IMR-90 (cell line): Measurements from ENCODE around the gene KCNN4. TPM values are rescaled to one million over a fixed set of nuclear protein-coding genes. Genes with fewer than 3 reads are reported as not detected.

ENCODE experiments used
- ATAC-seq: fragments of 200-7000 bp; cut with Tn5 transposase; 2 replicates; pipeline ENCODE4 v1.9.1; 2020; ENCODE audit warnings: low read depth, mild to moderate bottlenecking, moderate library complexity
- BruUV-seq: library from RNA; stranded (reverse); fragments of 400-500 nt; replicated peaks from 2 replicates; lab custom pipeline; 2021; lab: Mats Ljungman, UMichigan
- CTCF ChIA-PET: fragments of 300-600 bp; formaldehyde crosslinking; extraction: SDS; loops from one replicate; lab custom pipeline; 2021; ENCODE audit warnings: antibody characterized with exemption; lab: Yijun Ruan, JAX
- POLR2A ChIA-PET: fragments of 300-600 bp; sonication (Branson Sonifier 250); formaldehyde crosslinking; loops from one replicate; lab custom pipeline; 2022; ENCODE audit warnings: antibody characterized with exemption; ENCODE audit not compliant: unreplicated experiment; lab: Charles Lee
- DNase-seq: peaks from one replicate; pipeline ENCODE4 v3.0.0; 2013
- H2AFZ ChIP-seq: replicated peaks from 2 replicates; pipeline ENCODE3; 2013; ENCODE audit warnings: low read length, mild to moderate bottlenecking; ENCODE audit not compliant: poor library complexity
- H2AK5ac ChIP-seq: 2 replicates; pipeline ENCODE4 v1.6.1; 2013; ENCODE audit warnings: low read depth, low read length, inconsistent platforms
- H2AK9ac ChIP-seq: replicated peaks from 2 replicates; pipeline ENCODE3; 2013; ENCODE audit warnings: mild to moderate bottlenecking, low read depth, low read length, moderate library complexity; ENCODE audit not compliant: poor library complexity
- H2BK120ac ChIP-seq: 2 replicates; pipeline ENCODE4 v1.6.1; 2013; ENCODE audit warnings: low read depth, low read length, inconsistent platforms
- H2BK15ac ChIP-seq: 3 replicates; pipeline ENCODE4 v1.6.1; 2013; ENCODE audit warnings: low read depth, low read length, inconsistent platforms
- H2BK20ac ChIP-seq: 2 replicates; pipeline ENCODE4 v1.6.1; 2013; ENCODE audit warnings: low read depth, mild to moderate bottlenecking, inconsistent platforms, low read length, moderate library complexity
- H2BK5ac ChIP-seq: 2 replicates; pipeline ENCODE4 v1.6.1; 2013; ENCODE audit warnings: mild to moderate bottlenecking, low read depth, low read length, inconsistent platforms; ENCODE audit not compliant: poor library complexity, severe bottlenecking
- H3K14ac ChIP-seq: replicated peaks from 2 replicates; pipeline ENCODE4 v1.6.1; 2013; ENCODE audit warnings: low read depth, low read length, inconsistent platforms
- H3K18ac ChIP-seq: 2 replicates; pipeline ENCODE4 v1.6.1; 2013; ENCODE audit warnings: low read depth, low read length, control low read depth
- H3K23ac ChIP-seq: 2 replicates; pipeline ENCODE4 v1.6.1; 2013; ENCODE audit warnings: low read depth, low read length, inconsistent platforms
- H3K27ac ChIP-seq: 2 replicates; pipeline ENCODE4 v1.5.1; 2013; ENCODE audit warnings: mild to moderate bottlenecking, control low read depth, low read length; ENCODE audit not compliant: insufficient read depth
- H3K27me3 ChIP-seq: 2 replicates; pipeline ENCODE4 v1.6.1; 2013; ENCODE audit warnings: low read length; ENCODE audit not compliant: control insufficient read depth, insufficient read depth
- H3K36me3 ChIP-seq: 2 replicates; pipeline ENCODE4 v1.6.1; 2013; ENCODE audit warnings: low read length, mixed read lengths; ENCODE audit not compliant: control insufficient read depth, insufficient read depth
- H3K4ac ChIP-seq: 2 replicates; pipeline ENCODE4 v1.6.1; 2013; ENCODE audit warnings: low read depth, low read length, inconsistent platforms
- H3K4me1 ChIP-seq: 2 replicates; pipeline ENCODE4 v1.6.1; 2013; ENCODE audit warnings: low read length, mixed read lengths; ENCODE audit not compliant: control insufficient read depth, insufficient read depth
- H3K4me2 ChIP-seq: 2 replicates; pipeline ENCODE4 v1.6.1; 2013; ENCODE audit warnings: low read depth, mild to moderate bottlenecking, control low read depth, low read length, moderate library complexity
- H3K4me3 ChIP-seq: 2 replicates; pipeline ENCODE4 v1.5.1; 2013; ENCODE audit warnings: low read depth, mild to moderate bottlenecking, control low read depth, low read length, moderate library complexity; ENCODE audit not compliant: insufficient read depth
- H3K56ac ChIP-seq: 2 replicates; pipeline ENCODE4 v1.6.1; 2013; ENCODE audit warnings: low read length, inconsistent platforms; ENCODE audit not compliant: insufficient read depth; ENCODE audit errors: extremely low read depth
- H3K79me1 ChIP-seq, 2 experiments: 2 replicates each; pipeline ENCODE4 v1.6.1; 2013; ENCODE audit warnings: low read length in 2 of 2, inconsistent platforms in 1 of 2, low read depth in 1 of 2
- H3K9ac ChIP-seq: 2 replicates; pipeline ENCODE4 v1.6.1; 2013; ENCODE audit warnings: low read depth, low read length, control low read depth
- H3K9me1 ChIP-seq: 2 replicates; pipeline ENCODE4 v1.6.1; 2013; ENCODE audit warnings: low read length, inconsistent platforms; ENCODE audit not compliant: insufficient read depth
- H3K9me3 ChIP-seq: 2 replicates; pipeline ENCODE4 v1.6.1; 2013; ENCODE audit warnings: low read length; ENCODE audit not compliant: control insufficient read depth, insufficient read depth
- H4K20me1 ChIP-seq: 2 replicates; pipeline ENCODE4 v1.6.1; 2013; ENCODE audit warnings: low read length, inconsistent platforms; ENCODE audit not compliant: insufficient read depth
- H4K5ac ChIP-seq: 2 replicates; pipeline ENCODE4 v1.6.1; 2013; ENCODE audit warnings: mild to moderate bottlenecking, low read depth, low read length, control low read depth
- H4K8ac ChIP-seq, 2 experiments: 2 replicates each; pipeline ENCODE4 v1.6.1; 2013; ENCODE audit warnings: low read depth in 2 of 2, low read length in 2 of 2, control low read depth in 1 of 2, inconsistent platforms in 1 of 2
- H4K91ac ChIP-seq: 2 replicates; pipeline ENCODE4 v1.6.1; 2013; ENCODE audit warnings: low read depth, low read length, inconsistent platforms; ENCODE audit not compliant: insufficient read depth
- CEBPB ChIP-seq: IDR thresholded peaks from 2 replicates; pipeline ENCODE4 v1.6.1; 2012; ENCODE audit warnings: low read depth, low read length, improper control_type of control experiment
- CHD1 ChIP-seq: IDR thresholded peaks from 2 replicates; pipeline ENCODE4 v1.6.1; 2012; ENCODE audit warnings: low read depth, low read length, improper control_type of control experiment
- ELK1 ChIP-seq: fragments of 150-350 bp; IDR thresholded peaks from 2 replicates; pipeline ENCODE4 v1.6.1; 2016; ENCODE audit warnings: low read depth, mild to moderate bottlenecking, low read length, moderate library complexity, borderline replicate concordance
- FOS ChIP-seq: fragments of 150-350 bp; IDR thresholded peaks from 2 replicates; pipeline ENCODE4 v1.6.1; 2016; ENCODE audit warnings: low read depth, low read length
- MAFK ChIP-seq: IDR thresholded peaks from 2 replicates; pipeline ENCODE4 v1.6.1; 2012; ENCODE audit warnings: low read depth, low read length, improper control_type of control experiment
- MXI1 ChIP-seq: IDR thresholded peaks from 2 replicates; pipeline ENCODE4 v1.6.1; 2012; ENCODE audit warnings: low read depth, mild to moderate bottlenecking, low read length, moderate library complexity, borderline replicate concordance
- NFE2L2 ChIP-seq: fragments of 150-350 bp; IDR thresholded peaks from 2 replicates; pipeline ENCODE4 v1.6.1; 2016; ENCODE audit warnings: low read depth, mild to moderate bottlenecking, low read length
- POLR2A ChIP-seq: IDR thresholded peaks from 2 replicates; pipeline ENCODE4 v1.6.1; 2012; ENCODE audit warnings: mild to moderate bottlenecking, low read depth, low read length
- RAD21 ChIP-seq: IDR thresholded peaks from 2 replicates; pipeline ENCODE4 v1.6.1; 2012; ENCODE audit warnings: low read length, improper control_type of control experiment
- RCOR1 ChIP-seq: IDR thresholded peaks from 2 replicates; pipeline ENCODE4 v1.6.1; 2012; ENCODE audit warnings: mild to moderate bottlenecking, low read length, improper control_type of control experiment; ENCODE audit not compliant: insufficient replicate concordance
- RFX5 ChIP-seq: IDR thresholded peaks from 2 replicates; pipeline ENCODE4 v1.8.0; 2012; ENCODE audit warnings: low read depth, mild to moderate bottlenecking, low read length, moderate library complexity
- SMC3 ChIP-seq: fragments of 150-350 bp; IDR thresholded peaks from 2 replicates; pipeline ENCODE4 v1.6.1; 2016; ENCODE audit warnings: low read depth, mild to moderate bottlenecking, antibody characterized with exemption, low read length, moderate library complexity
- WGBS, 2 experiments: methylation state at CpG; one replicate each; pipeline versions ENCODE4 v1.1.5 to v1.1.7; 2013; ENCODE audit warnings: missing lambda C conversion rate in 2 of 2; ENCODE audit not compliant: insufficient read length in 1 of 2; ENCODE audit errors: extremely low coverage in 2 of 2; 5-methylcytosine and 5-hydroxymethylcytosine counted together
- dilution Hi-C: fragments of 300-500 bp; cut with HindIII; formaldehyde crosslinking; loops from one replicate; pipeline ENCODE4 v1.14.3; 2018; ENCODE audit warnings: low sequenced_read_pairs; ENCODE audit not compliant: unreplicated experiment
- in situ Hi-C: fragments of 300-500 bp; cut with MboI; formaldehyde crosslinking; loops from 3 replicates; pipeline ENCODE4 v1.14.3; 2019; ENCODE audit warnings: low sequenced_read_pairs, inconsistent platforms, mixed read lengths
- intact Hi-C: fragments of 100-400 bp; cut with micrococcal nuclease; formaldehyde crosslinking; loops from 2 replicates; pipeline ENCODE4 v1.10.0; 2022
- polyA plus RNA-seq, 3 experiments: library from polyadenylated mRNA; depleted of rRNA; stranded (reverse); fragments of >200 nt; gene quantifications; 2 replicates each; pipeline ENCODE4 v1.2.3, GENCODE V29; 2012; ENCODE audit warnings: low replicate concordance in 1 of 3
- total RNA-seq: library from RNA; depleted of rRNA; stranded (reverse); fragments of >200 nt; gene quantifications from 2 replicates; pipeline ENCODE4 v1.2.3, GENCODE V29; 2012
- TF ChIP-seq, protein P1 (sequence below): fragments of 150-350 bp; IDR thresholded peaks from 2 replicates; pipeline ENCODE4 v1.6.1; 2017; ENCODE audit warnings: mild to moderate bottlenecking, antibody characterized with exemption, low read length, low read depth
- TF ChIP-seq, protein P2 (sequence below): conservative IDR thresholded peaks from 2 replicates; pipeline ENCODE4 v1.5.1; 2012; ENCODE audit warnings: mild to moderate bottlenecking, low read depth, low read length, improper control_type of control experiment

The KCNN4 gene
- total and polyA plus RNA-seq, 2 of the 4 experiments (the other 2 are of a cell fraction), result 0.54 to 0.99 TPM

GRCh38 chr19:43719378-43719868, 61.4 kb downstream of the KCNN4 start:
- no peak for DNase-seq
- in situ Hi-C loops, result no loop called here
- dilution Hi-C loops, result no loop called here

More at GRCh38 chr19:43719378-43719868, 61.4 kb downstream of the KCNN4 start:
- 95% methylated on average over 11 of the region's 37 CpGs; no CpG with 5 or more reads in 1 of the 2 experiments for WGBS, 2 experiments
- no peaks in the 10 kb centered on the region for H3K27me3 ChIP-seq
- no peak overlapping the region for H2BK5ac ChIP-seq
- no peak overlapping the region for H3K4ac ChIP-seq
- H4K8ac ChIP-seq, result no peak overlapping the region
- H3K9ac ChIP-seq, result no peak overlapping the region
- H3K79me1 ChIP-seq, result no peaks in the 10 kb centered on the region
- H3K4me2 ChIP-seq, result no peak overlapping the region
- peak overlapping the region; percentile 32 for H2AFZ ChIP-seq
- no peak overlapping the region for H3K18ac ChIP-seq
- H4K20me1 ChIP-seq, result no peaks in the 10 kb centered on the region
- no peak overlapping the region for H2BK15ac ChIP-seq
- H2AK5ac ChIP-seq, result no peak overlapping the region
- no peak overlapping the region for H2AK9ac ChIP-seq
- H3K4me3 ChIP-seq, result no peak overlapping the region
- no peak overlapping the region for H3K56ac ChIP-seq
- H2BK120ac ChIP-seq, result no peak overlapping the region
- H3K9me3 ChIP-seq, result no peaks in the 10 kb centered on the region
- H4K5ac ChIP-seq, result no peak overlapping the region
- CTCF ChIA-PET, result no interaction called here
- H3K9me1 ChIP-seq, result no peaks in the 10 kb centered on the region
- no peak for ATAC-seq
- POLR2A ChIA-PET, result no interaction called here
- H3K4me1 ChIP-seq, result no peaks in the 10 kb centered on the region
- H3K27ac ChIP-seq, result no peak overlapping the region
- no peak overlapping the region for H4K91ac ChIP-seq
- intact Hi-C loops, result no loop called here
- H2BK20ac ChIP-seq, result no peak overlapping the region
- no TSS peak for BruUV-seq
- H3K14ac ChIP-seq, result no peak overlapping the region
- H3K23ac ChIP-seq, result no peak overlapping the region
- H3K36me3 ChIP-seq, result no peaks in the 10 kb centered on the region
- TF ChIP-seq NFE2L2, result no peak
- TF ChIP-seq MAFK, result no peak
- no peak for TF ChIP-seq FOS
- no peak for TF ChIP-seq POLR2A
- TF ChIP-seq, protein P1, sequence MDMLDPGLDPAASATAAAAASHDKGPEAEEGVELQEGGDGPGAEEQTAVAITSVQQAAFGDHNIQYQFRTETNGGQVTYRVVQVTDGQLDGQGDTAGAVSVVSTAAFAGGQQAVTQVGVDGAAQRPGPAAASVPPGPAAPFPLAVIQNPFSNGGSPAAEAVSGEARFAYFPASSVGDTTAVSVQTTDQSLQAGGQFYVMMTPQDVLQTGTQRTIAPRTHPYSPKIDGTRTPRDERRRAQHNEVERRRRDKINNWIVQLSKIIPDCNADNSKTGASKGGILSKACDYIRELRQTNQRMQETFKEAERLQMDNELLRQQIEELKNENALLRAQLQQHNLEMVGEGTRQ, result no peak
- no peak for TF ChIP-seq RCOR1
- no peak for TF ChIP-seq RFX5
- TF ChIP-seq ELK1, result no peak
- no peak for TF ChIP-seq CEBPB
- no peak for TF ChIP-seq MXI1
- TF ChIP-seq, protein P2, sequence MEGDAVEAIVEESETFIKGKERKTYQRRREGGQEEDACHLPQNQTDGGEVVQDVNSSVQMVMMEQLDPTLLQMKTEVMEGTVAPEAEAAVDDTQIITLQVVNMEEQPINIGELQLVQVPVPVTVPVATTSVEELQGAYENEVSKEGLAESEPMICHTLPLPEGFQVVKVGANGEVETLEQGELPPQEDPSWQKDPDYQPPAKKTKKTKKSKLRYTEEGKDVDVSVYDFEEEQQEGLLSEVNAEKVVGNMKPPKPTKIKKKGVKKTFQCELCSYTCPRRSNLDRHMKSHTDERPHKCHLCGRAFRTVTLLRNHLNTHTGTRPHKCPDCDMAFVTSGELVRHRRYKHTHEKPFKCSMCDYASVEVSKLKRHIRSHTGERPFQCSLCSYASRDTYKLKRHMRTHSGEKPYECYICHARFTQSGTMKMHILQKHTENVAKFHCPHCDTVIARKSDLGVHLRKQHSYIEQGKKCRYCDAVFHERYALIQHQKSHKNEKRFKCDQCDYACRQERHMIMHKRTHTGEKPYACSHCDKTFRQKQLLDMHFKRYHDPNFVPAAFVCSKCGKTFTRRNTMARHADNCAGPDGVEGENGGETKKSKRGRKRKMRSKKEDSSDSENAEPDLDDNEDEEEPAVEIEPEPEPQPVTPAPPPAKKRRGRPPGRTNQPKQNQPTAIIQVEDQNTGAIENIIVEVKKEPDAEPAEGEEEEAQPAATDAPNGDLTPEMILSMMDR, result no peak
- TF ChIP-seq SMC3, result no peak
- TF ChIP-seq CHD1, result no peak
- TF ChIP-seq RAD21, result no peak
